HG02938 (cell line): ENCODE measurements around the gene EFCAB12.

ENCODE experiments used
- ATAC-seq: cut with Tn5 transposase; IDR thresholded peaks from one replicate; pipeline ENCODE4 v1.9.1; 2021; ENCODE audit warnings: mild to moderate bottlenecking, moderate library complexity; ENCODE audit not compliant: unreplicated experiment

EFCAB12 gene

GRCh38 chr3:129428376-129429079 lies at the start of gene EFCAB12:
EFCAB12 (minus strand) TSS chr3:129428636; CDS start chr3:129428488, 148 bp downstream.
- peak; percentile 91 for ATAC-seq

GRCh38 chr3:129476586-129476985 lies 48.1 kb upstream of the EFCAB12 start:
- ATAC-seq = no peak

- ATAC-seq = no peak
Measured at GRCh38 chr3:129475863-129476262, 47.4 kb upstream of the EFCAB12 start.

- no peak for ATAC-seq
Measured at GRCh38 chr3:129474984-129475804, 46.8 kb upstream of the EFCAB12 start.

GRCh38 chr3:129473769-129474152 lies 45.3 kb upstream of the EFCAB12 start:
- ATAC-seq = no peak

- ATAC-seq = no peak
Measured at GRCh38 chr3:129473067-129473768, 44.8 kb upstream of the EFCAB12 start.

GRCh38 chr3:129470861-129471260 lies 42.4 kb upstream of the EFCAB12 start:
- no peak for ATAC-seq

GRCh38 chr3:129469026-129469425 lies 40.6 kb upstream of the EFCAB12 start:
- ATAC-seq = no peak

GRCh38 chr3:129467932-129468331 lies 39.5 kb upstream of the EFCAB12 start:
- no peak for ATAC-seq

- no peak for ATAC-seq
Measured at GRCh38 chr3:129463716-129464115, 35.3 kb upstream of the EFCAB12 start.

- ATAC-seq = no peak
Measured at GRCh38 chr3:129463094-129463493, 34.7 kb upstream of the EFCAB12 start.

GRCh38 chr3:129462361-129462968 lies 34.0 kb upstream of the EFCAB12 start:
- no peak for ATAC-seq

- ATAC-seq = peak; percentile 21
Measured at GRCh38 chr3:129461461-129462146, 33.2 kb upstream of the EFCAB12 start.

GRCh38 chr3:129461022-129461421 lies 32.6 kb upstream of the EFCAB12 start:
- peak; percentile 50 for ATAC-seq

- ATAC-seq = no peak
Measured at GRCh38 chr3:129460572-129460971, 32.1 kb upstream of the EFCAB12 start.

GRCh38 chr3:129460155-129460554 lies 31.7 kb upstream of the EFCAB12 start:
- peak; percentile 32 for ATAC-seq

GRCh38 chr3:129453732-129454131 lies 25.3 kb upstream of the EFCAB12 start:
- no peak for ATAC-seq

- ATAC-seq = no peak
Measured at GRCh38 chr3:129449279-129450115, 21.1 kb upstream of the EFCAB12 start.

- ATAC-seq = no peak
Measured at GRCh38 chr3:129448186-129448895, 19.9 kb upstream of the EFCAB12 start.
